Thyroid gland (tissue), 4 donors: Measurements from ENCODE around the gene ATP6V1C2.

Experiments
- POLR2A ChIP-seq, 2 donors: fragments of 450-650 bp; IDR thresholded peaks; one replicate each; pipeline ENCODE4 v1.6.1; 2017; ENCODE audit warnings: antibody characterized with exemption in 2 of 2, mild to moderate bottlenecking in 2 of 2, moderate library complexity in 1 of 2
- TF ChIP-seq, protein P1 (sequence below), 6 experiments: fragments of 200-600 bp in 3 of 6; fragments of 450-650 bp in 3 of 6; sonication (generic) in 3 of 6; IDR thresholded peaks; one replicate each; pipeline ENCODE4 v1.5.1; 2016 to 2019; ENCODE audit warnings: antibody characterized with exemption in 6 of 6, mild to moderate bottlenecking in 2 of 6, inconsistent platforms in 1 of 6, moderate library complexity in 1 of 6

DNA sequence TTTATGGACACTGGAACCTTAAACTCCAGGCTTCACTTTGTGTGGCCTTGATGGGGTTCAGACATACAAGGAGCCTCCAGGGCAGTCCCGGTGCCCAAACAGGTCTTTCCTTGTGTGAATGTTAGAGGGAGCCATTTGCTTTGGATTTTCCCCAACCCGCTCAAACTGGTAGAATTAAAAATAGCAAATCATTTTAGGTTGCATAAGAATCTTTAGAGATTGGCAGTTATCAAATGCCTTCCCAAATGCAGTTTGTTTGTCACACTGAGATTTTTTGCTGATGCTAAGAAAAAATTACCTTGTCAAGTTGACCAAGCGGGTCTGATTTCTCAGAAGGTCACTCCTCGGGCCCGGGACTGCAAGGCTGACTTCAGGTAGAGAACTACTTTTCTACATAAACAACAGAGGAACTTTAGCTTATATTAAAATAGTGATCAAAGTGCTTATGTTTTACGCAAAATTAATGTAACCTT, 36.4 kb downstream of the ATP6V1C2 start:
- no peak for TF ChIP-seq POLR2A (IDR thresholded peaks at IDR 0.05)
- TF ChIP-seq, protein P1, sequence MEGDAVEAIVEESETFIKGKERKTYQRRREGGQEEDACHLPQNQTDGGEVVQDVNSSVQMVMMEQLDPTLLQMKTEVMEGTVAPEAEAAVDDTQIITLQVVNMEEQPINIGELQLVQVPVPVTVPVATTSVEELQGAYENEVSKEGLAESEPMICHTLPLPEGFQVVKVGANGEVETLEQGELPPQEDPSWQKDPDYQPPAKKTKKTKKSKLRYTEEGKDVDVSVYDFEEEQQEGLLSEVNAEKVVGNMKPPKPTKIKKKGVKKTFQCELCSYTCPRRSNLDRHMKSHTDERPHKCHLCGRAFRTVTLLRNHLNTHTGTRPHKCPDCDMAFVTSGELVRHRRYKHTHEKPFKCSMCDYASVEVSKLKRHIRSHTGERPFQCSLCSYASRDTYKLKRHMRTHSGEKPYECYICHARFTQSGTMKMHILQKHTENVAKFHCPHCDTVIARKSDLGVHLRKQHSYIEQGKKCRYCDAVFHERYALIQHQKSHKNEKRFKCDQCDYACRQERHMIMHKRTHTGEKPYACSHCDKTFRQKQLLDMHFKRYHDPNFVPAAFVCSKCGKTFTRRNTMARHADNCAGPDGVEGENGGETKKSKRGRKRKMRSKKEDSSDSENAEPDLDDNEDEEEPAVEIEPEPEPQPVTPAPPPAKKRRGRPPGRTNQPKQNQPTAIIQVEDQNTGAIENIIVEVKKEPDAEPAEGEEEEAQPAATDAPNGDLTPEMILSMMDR (IDR thresholded peaks at IDR 0.05): no peak
